BLaER1 treated with 17β-estradiol and CSF1 and Interleukin-3, amounts not matched to agents 10 nM and 100 nM (cell line): Measurements from ENCODE around the gene NDUFS1.
"Not testable (repeated sequence)": the region's sequence is repeated elsewhere in the genome, so short reads cannot be mapped to it uniquely, and the experiment has no call there.

Source experiments
- H3K27ac ChIP-seq, 11 experiments: shearing (Covaris generic); formaldehyde crosslinking; 2 replicates each; pipeline ENCODE4 v1.8.1; 2022
- H3K27me3 ChIP-seq, 11 experiments: shearing (Covaris generic); formaldehyde crosslinking; 2 replicates each; pipeline ENCODE4 v1.8.1; 2022
- H3K36me3 ChIP-seq, 11 experiments: shearing (Covaris generic); formaldehyde crosslinking; 2 replicates each; pipeline ENCODE4 v1.8.1; 2022
- H3K4me1 ChIP-seq, 10 experiments: shearing (Covaris generic); formaldehyde crosslinking; 2 replicates each; pipeline ENCODE4 v1.8.1; 2022
- H3K4me2 ChIP-seq, 11 experiments: shearing (Covaris generic); formaldehyde crosslinking; 2 replicates each; pipeline ENCODE4 v1.8.1; 2022
- H3K4me3 ChIP-seq, 10 experiments: shearing (Covaris generic); formaldehyde crosslinking; 2 replicates each; pipeline ENCODE4 v1.8.1; 2022
- H3K9ac ChIP-seq, 11 experiments: shearing (Covaris generic); formaldehyde crosslinking; 2 replicates each; pipeline ENCODE4 v1.8.1; 2022
- H3K9me3 ChIP-seq, 11 experiments: shearing (Covaris generic); formaldehyde crosslinking; replicated peaks in 1 of 11; 2 replicates each; pipeline ENCODE4 v1.8.1; 2022
- H4K20me1 ChIP-seq, 11 experiments: shearing (Covaris generic); formaldehyde crosslinking; 2 replicates each; pipeline ENCODE4 v1.8.1; 2022
- Cebpa-rat ChIP-seq, 11 experiments: shearing (Covaris generic); IDR thresholded peaks; 2 replicates each; pipeline ENCODE4 v1.8.1; 2022

Gene NDUFS1

DNA sequence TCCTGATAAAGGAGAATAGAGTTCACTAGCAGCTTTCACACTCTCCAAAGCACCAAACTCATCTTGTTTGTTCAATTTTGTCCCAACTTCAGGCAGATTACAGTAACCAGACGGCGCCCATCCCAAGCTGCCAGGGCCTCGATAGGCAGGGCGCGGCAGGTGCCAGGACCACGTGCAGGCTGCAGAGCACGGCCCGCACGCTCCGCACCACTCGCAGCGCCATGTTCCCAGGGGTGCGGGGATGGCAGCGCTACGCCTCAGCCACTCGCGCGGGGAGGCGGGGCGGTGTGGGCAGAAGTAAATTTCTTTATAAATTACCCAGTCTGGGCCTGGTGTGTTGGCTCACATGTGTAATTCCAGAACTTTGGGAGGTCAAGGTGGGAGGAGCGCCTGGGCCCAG lies 43.0 kb downstream of the NDUFS1 start:
- Histone ChIP-seq H3K36me3 (peaks cover 38 to 90% (median 65%) of the 10 kb centered on the region in 11 experiments), H3K9me3 (peaks cover 0 to 20% (median 7%) of the 10 kb centered on the region in 11 experiments; a peak in 11 of 22 replicates)
- TF ChIP-seq Cebpa-rat (IDR thresholded peaks at IDR 0.05), result no peak

DNA sequence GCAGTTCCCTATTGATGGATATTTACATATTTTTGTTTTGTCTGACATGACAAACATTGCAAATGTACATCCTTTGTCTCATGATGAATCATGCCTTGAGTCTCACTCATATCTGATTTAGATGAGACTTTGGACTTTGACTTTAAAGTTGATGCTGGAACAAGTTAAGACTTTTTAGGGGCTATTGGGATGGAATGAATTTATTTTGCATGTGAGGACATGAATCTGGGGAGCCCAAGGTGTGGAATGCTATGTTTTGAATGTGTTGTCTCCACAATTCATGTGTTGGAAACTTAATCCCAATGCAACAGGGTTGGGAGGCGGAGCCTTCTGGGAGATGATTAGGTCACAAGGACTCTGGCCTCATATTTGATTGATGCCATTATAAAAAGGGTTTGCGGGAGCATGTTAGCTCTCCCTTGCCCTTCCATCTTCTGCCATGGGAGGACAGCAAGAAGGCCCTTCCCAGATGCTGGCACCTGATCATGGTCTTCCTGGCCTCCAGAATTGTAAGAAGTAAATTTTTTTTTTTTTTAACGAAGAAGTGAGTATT lies 44.1 kb downstream of the NDUFS1 start:
- no peaks in the 10 kb centered on the region for H4K20me1 ChIP-seq
- no peak overlapping the region for H3K27ac ChIP-seq
- peaks cover 0 to 15% (median 6%) of the 10 kb centered on the region in 11 experiments; a peak in 8 of 22 replicates for H3K9me3 ChIP-seq
- H3K27me3 ChIP-seq, result no peaks in the 10 kb centered on the region
- no peak for TF ChIP-seq Cebpa-rat (IDR thresholded peaks at IDR 0.05)
- H3K4me3 ChIP-seq, result no peak overlapping the region
- H3K9ac ChIP-seq, result no peak overlapping the region
- no peaks in the 10 kb centered on the region for H3K4me1 ChIP-seq
- no peak overlapping the region for H3K4me2 ChIP-seq
- H3K36me3 ChIP-seq, result peaks cover 26 to 78% (median 53%) of the 10 kb centered on the region in 11 experiments

More for the DNA sequence above, 43.0 kb downstream of the NDUFS1 start:
- Histone ChIP-seq H3K27ac (no peak overlapping the region), H3K4me1 (no peaks in the 10 kb centered on the region), H4K20me1 (no peaks in the 10 kb centered on the region), H3K27me3 (no peaks in the 10 kb centered on the region), H3K4me2 (no peak overlapping the region), H3K4me3 (no peak overlapping the region), H3K9ac (no peak overlapping the region)

- H3K4me2 ChIP-seq, result no peak overlapping the region
- H3K36me3 ChIP-seq, result peaks cover 19 to 57% (median 35%) of the 10 kb centered on the region in 11 experiments; a peak in 21 of 22 replicates
- no peak overlapping the region for H3K4me3 ChIP-seq
- H3K9ac ChIP-seq, result no peak overlapping the region
- no peaks in the 10 kb centered on the region for H3K27me3 ChIP-seq
- H3K9me3 ChIP-seq, result peaks cover 0 to 15% (median 6%) of the 10 kb centered on the region in 11 experiments; a peak in 8 of 22 replicates
- 0 out of 22 replicates have a peak, but pooled peaks of 1 of the 11 experiments have one; percentile 14 for TF ChIP-seq Cebpa-rat (IDR thresholded peaks at IDR 0.05)
- H3K27ac ChIP-seq, result no peak overlapping the region
- H3K4me1 ChIP-seq, result peaks cover 0 to 7% (median 5%) of the 10 kb centered on the region in 10 experiments; a peak in 7 of 20 replicates
- no peaks in the 10 kb centered on the region for H4K20me1 ChIP-seq
These were observed 46.2 kb downstream of the NDUFS1 start for GRCh38 chr2:206112846-206113547.

GRCh38 chr2:206112108-206112507 lies 47.1 kb downstream of the NDUFS1 start:
- Histone ChIP-seq H3K36me3 (peaks cover 17 to 48% (median 27%) of the 10 kb centered on the region in 11 experiments; a peak in 21 of 22 replicates), H3K4me1 (peaks cover 0 to 7% (median 5%) of the 10 kb centered on the region in 10 experiments; a peak in 7 of 20 replicates), H3K27ac (no peak overlapping the region), H3K9me3 (peaks cover 0 to 15% (median 6%) of the 10 kb centered on the region in 11 experiments; a peak in 8 of 22 replicates), H3K27me3 (no peaks in the 10 kb centered on the region), H3K9ac (no peak overlapping the region), H3K4me2 (no peak overlapping the region), H3K4me3 (no peak overlapping the region), H4K20me1 (no peaks in the 10 kb centered on the region)
- no peak for TF ChIP-seq Cebpa-rat (IDR thresholded peaks at IDR 0.05)

GRCh38 chr2:206108713-206109112 lies 50.5 kb downstream of the NDUFS1 start:
- no peak overlapping the region for H3K9ac ChIP-seq
- TF ChIP-seq Cebpa-rat (IDR thresholded peaks at IDR 0.05), result no peak
- H3K27ac ChIP-seq, result no peak overlapping the region
- no peaks in the 10 kb centered on the region for H4K20me1 ChIP-seq
- H3K36me3 ChIP-seq, result peaks cover 0 to 17% (median 9%) of the 10 kb centered on the region in 11 experiments; a peak in 11 of 22 replicates
- no peaks in the 10 kb centered on the region for H3K27me3 ChIP-seq
- peak overlapping the region in 3 of 11 experiments; percentile 27 to 34 (median 29); a peak in 1 of 22 replicates for H3K4me2 ChIP-seq
- H3K4me3 ChIP-seq, result no peak overlapping the region
- peaks cover 0 to 7% (median 5%) of the 10 kb centered on the region in 10 experiments; a peak in 7 of 20 replicates for H3K4me1 ChIP-seq
- peaks cover 0 to 15% (median 6%) of the 10 kb centered on the region in 11 experiments; a peak in 8 of 22 replicates for H3K9me3 ChIP-seq

GRCh38 chr2:206105541-206105940 lies 53.7 kb downstream of the NDUFS1 start:
- no peak for TF ChIP-seq Cebpa-rat (IDR thresholded peaks at IDR 0.05)
- Histone ChIP-seq H3K4me3 (no peak overlapping the region), H3K9me3 (no peaks in the 10 kb centered on the region), H3K4me1 (peaks cover 0 to 7% (median 5%) of the 10 kb centered on the region in 10 experiments; a peak in 7 of 20 replicates), H4K20me1 (no peaks in the 10 kb centered on the region), H3K36me3 (no peaks in the 10 kb centered on the region; a peak in 1 of 22 replicates), H3K9ac (no peak overlapping the region), H3K27ac (no peak overlapping the region), H3K27me3 (no peaks in the 10 kb centered on the region), H3K4me2 (no peak overlapping the region)

GRCh38 chr2:206105038-206105437 lies 54.2 kb downstream of the NDUFS1 start:
- Histone ChIP-seq H3K9me3 (no peaks in the 10 kb centered on the region), H3K27me3 (no peaks in the 10 kb centered on the region), H3K4me2 (no peak overlapping the region), H3K9ac (no peak overlapping the region), H3K4me3 (no peak overlapping the region), H4K20me1 (no peaks in the 10 kb centered on the region), H3K27ac (no peak overlapping the region), H3K4me1 (peaks cover 0 to 7% (median 5%) of the 10 kb centered on the region in 10 experiments; a peak in 7 of 20 replicates), H3K36me3 (no peaks in the 10 kb centered on the region; a peak in 1 of 22 replicates)
- TF ChIP-seq Cebpa-rat (IDR thresholded peaks at IDR 0.05), result no peak

- H3K4me1 ChIP-seq, result peaks cover 15 to 40% (median 29%) of the 10 kb centered on the region in 10 experiments
- H3K27ac ChIP-seq, H3K9ac ChIP-seq, H3K36me3 ChIP-seq, H3K4me3 ChIP-seq, H3K27me3 ChIP-seq, H3K4me2 ChIP-seq, H3K9me3 ChIP-seq, H4K20me1 ChIP-seq: not testable (repeated sequence)
These were observed 60.4 kb downstream of the NDUFS1 start for GRCh38 chr2:206098872-206099271.

GRCh38 chr2:206098471-206098870 lies 60.8 kb downstream of the NDUFS1 start:
- Histone ChIP-seq H3K4me3 (no peak overlapping the region), H4K20me1 (no peaks in the 10 kb centered on the region), H3K9me3 (no peaks in the 10 kb centered on the region), H3K4me1 (peaks cover 15 to 40% (median 29%) of the 10 kb centered on the region in 10 experiments), H3K27me3 (no peaks in the 10 kb centered on the region), H3K9ac (no peak overlapping the region), H3K36me3 (peaks cover 0 to 4% (median 0%) of the 10 kb centered on the region in 11 experiments; a peak in 1 of 22 replicates), H3K27ac (no peak overlapping the region), H3K4me2 (no peak overlapping the region)
- TF ChIP-seq Cebpa-rat (IDR thresholded peaks at IDR 0.05), result no peak
